Measurements from ENCODE around the gene OR4M1. TPM values are rescaled to one million over a fixed set of nuclear protein-coding genes. Genes with fewer than 3 reads are reported as not detected.
"Not testable (repeated sequence)": the region's sequence is repeated elsewhere in the genome, so short reads cannot be mapped to it uniquely, and the experiment has no call there.

The OR4M1 gene
- total RNA-seq, 1 donor, result not detected

GRCh38 chr14:19775587-19775986 lies 2.3 kb downstream of the OR4M1 start:
- DNase-seq (ENCODE audit: low read depth), result no peak

GRCh38 chr14:19785848-19786247 lies 12.5 kb downstream of the OR4M1 start:
- not testable (repeated sequence) for H3K4me3 ChIP-seq (ENCODE audit: low read depth, low read length); DNase-seq (ENCODE audit: low read depth)

More at GRCh38 chr14:19775587-19775986, 2.3 kb downstream of the OR4M1 start:
- no peak for TF ChIP-seq CTCF (IDR thresholded peaks at IDR 0.05; ENCODE audit: insufficient read depth, low read depth, low read length)
- no peak overlapping the region for H3K4me3 ChIP-seq (ENCODE audit: low read depth, low read length)

GRCh38 chr14:19787318-19787717 lies 14.0 kb downstream of the OR4M1 start:
- not testable (repeated sequence) for DNase-seq (ENCODE audit: low read depth)

GRCh38 chr14:19788150-19788549 lies 14.8 kb downstream of the OR4M1 start:
- H3K4me3 ChIP-seq (ENCODE audit: low read depth, low read length); DNase-seq (ENCODE audit: low read depth): not testable (repeated sequence)

More at GRCh38 chr14:19787318-19787717, 14.0 kb downstream of the OR4M1 start:
- H3K4me3 ChIP-seq (ENCODE audit: low read depth, low read length), result not testable (repeated sequence)

GRCh38 chr14:19796520-19797108 lies 23.3 kb downstream of the OR4M1 start:
- not testable (repeated sequence) for DNase-seq (ENCODE audit: low read depth); H3K4me3 ChIP-seq (ENCODE audit: low read depth, low read length)

- TF ChIP-seq CTCF (IDR thresholded peaks at IDR 0.05; ENCODE audit: insufficient read depth, low read depth, low read length), result no peak
- no peak for DNase-seq (ENCODE audit: low read depth)
- no peak overlapping the region for H3K4me3 ChIP-seq (ENCODE audit: low read depth, low read length)
Observed at GRCh38 chr14:19799880-19800279, 26.6 kb downstream of the OR4M1 start.

GRCh38 chr14:19800282-19801117 lies 27.2 kb downstream of the OR4M1 start:
- DNase-seq (ENCODE audit: low read depth), result no peak
- no peak overlapping the region for H3K4me3 ChIP-seq (ENCODE audit: low read depth, low read length)
- no peak for TF ChIP-seq CTCF (IDR thresholded peaks at IDR 0.05; ENCODE audit: insufficient read depth, low read depth, low read length)

- no peak overlapping the region for H3K4me3 ChIP-seq (ENCODE audit: low read depth, low read length)
- DNase-seq (ENCODE audit: low read depth), result no peak
- TF ChIP-seq CTCF (IDR thresholded peaks at IDR 0.05; ENCODE audit: insufficient read depth, low read depth, low read length), result no peak
Observed at GRCh38 chr14:19801118-19801464, 27.8 kb downstream of the OR4M1 start.

GRCh38 chr14:19803470-19803869 lies 30.2 kb downstream of the OR4M1 start, which contains the start of gene OR4N2:
Gene OR4N2 (plus strand): TSS chr14:19803770. CDS start chr14:19827449, 23,679 bp downstream.
- not testable (repeated sequence) for DNase-seq (ENCODE audit: low read depth); H3K4me3 ChIP-seq (ENCODE audit: low read depth, low read length)

GRCh38 chr14:19813171-19813920 lies 40.0 kb downstream of the OR4M1 start:
- not testable (repeated sequence) for H3K4me3 ChIP-seq (ENCODE audit: low read depth, low read length); DNase-seq (ENCODE audit: low read depth)

GRCh38 chr14:19819879-19820278 lies 46.6 kb downstream of the OR4M1 start:
- DNase-seq (ENCODE audit: low read depth); H3K4me3 ChIP-seq (ENCODE audit: low read depth, low read length): not testable (repeated sequence)

GRCh38 chr14:19821016-19821415 lies 47.7 kb downstream of the OR4M1 start:
- DNase-seq (ENCODE audit: low read depth), result not testable (repeated sequence)

More at GRCh38 chr14:19821016-19821415, 47.7 kb downstream of the OR4M1 start:
- not testable (repeated sequence) for H3K4me3 ChIP-seq (ENCODE audit: low read depth, low read length)

Measured in fibroblast of villous mesenchyme (primary cell).